H9 (cell line): ENCODE results near the gene EPB41L4A. TPM values are rescaled to one million over a fixed set of nuclear protein-coding genes. Genes with fewer than 3 reads are reported as not detected.

Source experiments
- DNase-seq: peaks from one replicate; pipeline ENCODE4 v3.0.0-alpha.2; 2017
- H2AFZ ChIP-seq: one replicate; pipeline ENCODE4 v1.6.1; 2013; ENCODE audit warnings: mild to moderate bottlenecking, low read length, control low read depth, moderate library complexity
- H2AK5ac ChIP-seq: 2 replicates; pipeline ENCODE4 v1.6.1; 2013; ENCODE audit warnings: low read length, control low read depth, mixed read lengths; ENCODE audit not compliant: insufficient read length
- H2BK120ac ChIP-seq: one replicate; pipeline ENCODE4 v1.6.1; 2013; ENCODE audit warnings: low read depth, mild to moderate bottlenecking, low read length, control low read depth, inconsistent platforms; ENCODE audit not compliant: poor library complexity, severe bottlenecking
- H2BK12ac ChIP-seq: 2 replicates; pipeline ENCODE4 v1.6.1; 2013; ENCODE audit warnings: low read length, control low read depth, mixed read lengths, low read depth; ENCODE audit not compliant: insufficient read length
- H2BK15ac ChIP-seq: 2 replicates; pipeline ENCODE4 v1.6.1; 2013; ENCODE audit warnings: low read depth, low read length, control low read depth
- H2BK20ac ChIP-seq: one replicate; pipeline ENCODE4 v1.6.1; 2013; ENCODE audit warnings: low read depth, mild to moderate bottlenecking, low read length, control low read depth, inconsistent platforms; ENCODE audit not compliant: poor library complexity, severe bottlenecking
- H2BK5ac ChIP-seq: 2 replicates; pipeline ENCODE4 v1.6.1; 2013; ENCODE audit warnings: low read length, control low read depth, mixed read lengths; ENCODE audit not compliant: insufficient read length
- H3K14ac ChIP-seq: 2 replicates; pipeline ENCODE4 v1.6.1; 2013; ENCODE audit warnings: low read length, control low read depth; ENCODE audit not compliant: insufficient read depth
- H3K18ac ChIP-seq: 2 replicates; pipeline ENCODE4 v1.6.1; 2013; ENCODE audit warnings: low read depth, mild to moderate bottlenecking, mixed read lengths, low read length, control low read depth; ENCODE audit not compliant: insufficient read length
- H3K23ac ChIP-seq: 2 replicates; pipeline ENCODE4 v1.6.1; 2013; ENCODE audit warnings: low read length, control low read depth, mixed read lengths, low read depth; ENCODE audit not compliant: insufficient read length
- H3K23me2 ChIP-seq: 2 replicates; pipeline ENCODE4 v1.6.1; 2013; ENCODE audit warnings: low read depth, mild to moderate bottlenecking, mixed read lengths, low read length, control low read depth; ENCODE audit not compliant: insufficient read length, poor library complexity, severe bottlenecking
- H3K27ac ChIP-seq: 2 replicates; pipeline ENCODE4 v1.5.1; 2013; ENCODE audit warnings: low read length, control low read depth, mixed read lengths, low read depth; ENCODE audit not compliant: insufficient read length
- H3K27me3 ChIP-seq: 2 replicates; pipeline ENCODE4 v1.6.1; 2013; ENCODE audit warnings: low read length, control low read depth, inconsistent platforms; ENCODE audit not compliant: insufficient read depth
- H3K4ac ChIP-seq: 2 replicates; pipeline ENCODE4 v1.6.1; 2013; ENCODE audit warnings: low read depth, mild to moderate bottlenecking, control low read depth, inconsistent platforms, low read length, moderate library complexity
- H3K4me1 ChIP-seq: 2 replicates; pipeline ENCODE4 v1.6.1; 2013; ENCODE audit warnings: low read length, control low read depth, inconsistent platforms; ENCODE audit not compliant: insufficient read depth
- H3K4me2 ChIP-seq: 2 replicates; pipeline ENCODE4 v1.6.1; 2013; ENCODE audit warnings: low read length, control low read depth, mixed read lengths; ENCODE audit not compliant: insufficient read length, insufficient read depth
- H3K56ac ChIP-seq: 2 replicates; pipeline ENCODE4 v1.6.1; 2013; ENCODE audit warnings: low read depth, mild to moderate bottlenecking, mixed read lengths, low read length, control low read depth; ENCODE audit not compliant: insufficient read length
- H3K79me1 ChIP-seq: 2 replicates; pipeline ENCODE4 v1.6.1; 2013; ENCODE audit warnings: low read depth, mild to moderate bottlenecking, moderate library complexity, low read length, control low read depth, inconsistent platforms; ENCODE audit not compliant: insufficient read depth, poor library complexity, severe bottlenecking
- H3K79me2 ChIP-seq: 2 replicates; pipeline ENCODE4 v1.6.1; 2013; ENCODE audit warnings: low read length, control low read depth, inconsistent platforms; ENCODE audit not compliant: insufficient read depth
- H3K9ac ChIP-seq: 2 replicates; pipeline ENCODE4 v1.6.1; 2013; ENCODE audit warnings: low read length, control low read depth, mixed read lengths; ENCODE audit not compliant: insufficient read length; ENCODE audit errors: extremely low read depth
- H3K9me3 ChIP-seq: one replicate; pipeline ENCODE4 v1.6.1; 2013; ENCODE audit warnings: low read depth, low read length, inconsistent platforms; ENCODE audit not compliant: control insufficient read depth
- H3T11ph ChIP-seq: one replicate; pipeline ENCODE4 v1.6.1; 2013; ENCODE audit warnings: mild to moderate bottlenecking, low read length, control low read depth, inconsistent platforms
- H4K20me1 ChIP-seq: one replicate; pipeline ENCODE4 v1.6.1; 2013; ENCODE audit not compliant: control insufficient read depth, insufficient read length, insufficient read depth
- H4K5ac ChIP-seq: 2 replicates; pipeline ENCODE4 v1.6.1; 2013; ENCODE audit warnings: low read depth, mild to moderate bottlenecking, mixed read lengths, low read length, control low read depth; ENCODE audit not compliant: insufficient read length
- H4K8ac ChIP-seq: replicated peaks from 2 replicates; pipeline ENCODE4 v1.6.1; 2013; ENCODE audit warnings: low read length, control low read depth, mixed read lengths, low read depth; ENCODE audit not compliant: insufficient read length
- H4K91ac ChIP-seq: 2 replicates; pipeline ENCODE4 v1.6.1; 2013; ENCODE audit warnings: low read depth, mild to moderate bottlenecking, moderate library complexity, mixed read lengths, low read length, control low read depth; ENCODE audit not compliant: insufficient read length
- H3K27ac Mint-ChIP-seq, 3 experiments: 2 replicates in 2 of 3; 3 replicates in 1 of 3; pipeline ENCODE4 v1.8.0; 2020 to 2021; ENCODE audit warnings: mixed read lengths in 3 of 3, mild to moderate bottlenecking in 1 of 3, moderate library complexity in 1 of 3
- H3K27me3 Mint-ChIP-seq: 2 replicates; pipeline ENCODE4 v1.8.0; 2021; ENCODE audit warnings: low read depth, mild to moderate bottlenecking, moderate library complexity, mixed read lengths
- H3K36me3 Mint-ChIP-seq, 3 experiments: 2 replicates in 2 of 3; 3 replicates in 1 of 3; pipeline ENCODE4 v1.8.0; 2020 to 2021; ENCODE audit warnings: low read depth in 3 of 3, mixed read lengths in 3 of 3; ENCODE audit not compliant: insufficient read depth in 1 of 3
- H3K4me1 Mint-ChIP-seq, 2 experiments: 2 replicates each; pipeline ENCODE4 v1.8.0; 2020; ENCODE audit warnings: mixed read lengths in 2 of 2
- H3K4me3 Mint-ChIP-seq, 2 experiments: 2 replicates in 1 of 2; 3 replicates in 1 of 2; pipeline ENCODE4 v1.8.0; 2020 to 2021; ENCODE audit warnings: mild to moderate bottlenecking in 2 of 2, mixed read lengths in 2 of 2, moderate library complexity in 1 of 2
- H3K9me3 Mint-ChIP-seq, 2 experiments: 2 replicates in 1 of 2; 3 replicates in 1 of 2; pipeline ENCODE4 v1.8.0; 2020; ENCODE audit warnings: mild to moderate bottlenecking in 2 of 2, mixed read lengths in 2 of 2, moderate library complexity in 1 of 2
- CTCF ChIP-seq: fragments of 200-600 bp; sonication (generic); conservative IDR thresholded peaks from 3 replicates; pipeline ENCODE4 v1.8.0; 2021; ENCODE audit warnings: antibody characterized with exemption, mild to moderate bottlenecking
- WGBS: extraction: QIAGEN DNeasy Blood & Tissue Kit; methylation state at CpG from one replicate; pipeline ENCODE4 v1.1.7; 2013; ENCODE audit warnings: missing lambda C conversion rate, low lambda C conversion rate, mixed read lengths; ENCODE audit not compliant: insufficient read length; ENCODE audit errors: extremely low coverage; 5-methylcytosine and 5-hydroxymethylcytosine counted together
- total RNA-seq: library from RNA; stranded (reverse); gene quantifications from 2 replicates; pipeline ENCODE4 v1.2.1, GENCODE V29; 2021

Gene EPB41L4A
- total RNA-seq, 1 experiment from 2014 or later: 4.9 TPM

GRCh38 chr5:112283034-112283582 is 136.0 kb downstream of the EPB41L4A start:
- Histone ChIP-seq H3K4ac (no peak overlapping the region), H3T11ph (no peak overlapping the region), H3K56ac (no peak overlapping the region), H3K18ac (no peak overlapping the region), H3K14ac (no peak overlapping the region), H3K9me3 (no peaks in the 10 kb centered on the region), H3K79me1 (no peaks in the 10 kb centered on the region), H4K8ac (no peak overlapping the region), H2BK5ac (no peak overlapping the region), H2AFZ (no peak overlapping the region), H2BK15ac (no peak overlapping the region), H3K27ac (no peak overlapping the region), H2BK12ac (no peak overlapping the region), H2BK120ac (no peak overlapping the region), H2AK5ac (no peak overlapping the region), H3K4me2 (no peak overlapping the region), H3K9ac (no peak overlapping the region), H3K27me3 (no peaks in the 10 kb centered on the region), H4K20me1 (no peaks in the 10 kb centered on the region), H3K79me2 (no peaks in the 10 kb centered on the region), H3K4me1 (no peaks in the 10 kb centered on the region), H3K23ac (no peak overlapping the region), H4K5ac (no peak overlapping the region), H4K91ac (no peak overlapping the region), H3K23me2 (no peaks in the 10 kb centered on the region), H2BK20ac (no peak overlapping the region)
- Mint-ChIP-seq H3K27me3 (no peaks in the 10 kb centered on the region), H3K4me1 (peaks cover 3 to 6% of the 10 kb centered on the region in 2 experiments), H3K4me3 (no peak overlapping the region), H3K9me3 (no peaks in the 10 kb centered on the region), H3K27ac (no peak overlapping the region), H3K36me3 (no peaks in the 10 kb centered on the region)
- no CpG with 5 or more reads among the region's 3 CpGs for WGBS
- no peak for TF ChIP-seq CTCF
- DNase-seq: no peak
